CD4-positive, alpha-beta T cell (primary cell): ENCODE results near the gene SETD3. TPM values are rescaled to one million over a fixed set of nuclear protein-coding genes. Genes with fewer than 3 reads are reported as not detected.

Source experiments
- ATAC-seq: fragments of 200-7000 bp; cut with Tn5 transposase; one replicate; pipeline ENCODE4 v1.10.0; 2022; ENCODE audit warnings: mild to moderate bottlenecking; ENCODE audit not compliant: poor library complexity
- CTCF ChIA-PET: fragments of 350-600 bp; sonication (Branson Sonifier 250); formaldehyde crosslinking; loops from one replicate; lab custom pipeline; 2021; ENCODE audit warnings: antibody characterized with exemption, inconsistent platforms; lab: Charles Lee
- POLR2A ChIA-PET: fragments of 350-600 bp; sonication (Branson Sonifier 250); formaldehyde crosslinking; loops from one replicate; lab custom pipeline; 2021; ENCODE audit warnings: antibody characterized with exemption, inconsistent platforms; lab: Charles Lee
- DNase-seq, 14 experiments: peaks; one replicate each; pipeline ENCODE4 v3.0.0-alpha.2; 2013 to 2020; ENCODE audit warnings: mixed read lengths in 2 of 14
- H3K27ac ChIP-seq, 2 donors: one replicate each; pipeline versions ENCODE4 v1.5.1 to v1.7.0; 2013; ENCODE audit warnings: low read length in 2 of 2, low read depth in 1 of 2, mild to moderate bottlenecking in 1 of 2
- H3K27me3 ChIP-seq, 2 experiments: 1 replicate in 1 of 2; 2 replicates in 1 of 2; pipeline versions ENCODE4 v1.6.1 to v1.7.0; 2013; ENCODE audit warnings: low read length in 2 of 2, control low read depth in 1 of 2, mild to moderate bottlenecking in 1 of 2, moderate library complexity in 1 of 2; ENCODE audit not compliant: insufficient read depth in 2 of 2, control insufficient read depth in 1 of 2
- H3K36me3 ChIP-seq: one replicate; pipeline ENCODE4 v1.6.1; 2013; ENCODE audit warnings: low read length, control low read depth; ENCODE audit not compliant: insufficient read depth
- H3K4me1 ChIP-seq: one replicate; pipeline ENCODE4 v1.6.1; 2013; ENCODE audit warnings: low read length, control low read depth; ENCODE audit not compliant: insufficient read depth
- H3K4me3 ChIP-seq: one replicate; pipeline ENCODE4 v1.5.1; 2013; ENCODE audit warnings: mild to moderate bottlenecking, low read length, moderate library complexity
- H3K9me3 ChIP-seq, 2 experiments: 1 replicate in 1 of 2; 2 replicates in 1 of 2; pipeline versions ENCODE4 v1.6.1 to v1.7.0; 2013; ENCODE audit warnings: low read length in 2 of 2, mild to moderate bottlenecking in 2 of 2, control low read depth in 1 of 2, moderate library complexity in 1 of 2; ENCODE audit not compliant: control insufficient read depth in 1 of 2, insufficient read depth in 1 of 2
- H3K27ac Mint-ChIP-seq: one replicate; pipeline ENCODE4 v1.8.0; 2020; ENCODE audit warnings: mixed read lengths
- H3K27me3 Mint-ChIP-seq: one replicate; pipeline ENCODE4 v1.8.0; 2021; ENCODE audit warnings: mixed read lengths
- H3K36me3 Mint-ChIP-seq: one replicate; pipeline ENCODE4 v1.8.0; 2021; ENCODE audit warnings: low read depth, mixed read lengths
- H3K4me1 Mint-ChIP-seq: one replicate; pipeline ENCODE4 v1.8.0; 2021; ENCODE audit warnings: low read depth, mixed read lengths
- H3K4me3 Mint-ChIP-seq: one replicate; pipeline ENCODE4 v1.8.0; 2020; ENCODE audit warnings: mild to moderate bottlenecking, mixed read lengths
- H3K9me3 Mint-ChIP-seq: one replicate; pipeline ENCODE4 v1.8.0; 2020; ENCODE audit warnings: mixed read lengths
- intact Hi-C, 2 experiments: fragments of 100-400 bp; cut with DNase I in 1 of 2; cut with micrococcal nuclease in 1 of 2; formaldehyde crosslinking; loops; one replicate each; pipeline versions ENCODE4 v1.15.1 to v1.9.0; 2023 to 2025; cut with DNase I, micrococcal nuclease
- total RNA-seq, 174 experiments: library from RNA in 2 of 174; stranded (reverse) in 2 of 174; gene quantifications; one replicate each; pipeline ENCODE4 v1.2.3 and lab custom pipeline; 2021 to 2026
- TF ChIP-seq, protein P1 (sequence below): fragments of 200-600 bp; IDR thresholded peaks from one replicate; pipeline ENCODE4 v1.8.0; 2022; ENCODE audit warnings: antibody characterized with exemption, mild to moderate bottlenecking

Gene SETD3
- total RNA-seq, 2 experiments from 2014 or later = 46.1 to 51.4 TPM

GRCh38 chr14:99468081-99468480 lies 12.6 kb downstream of the SETD3 start:
- POLR2A ChIA-PET = interaction anchor here (1.3 kb wide), 1 partner anchor 8 kb away, joined by 3 read pairs; no protein-coding TSS in a partner anchor
- DNase-seq = no peak
- peaks cover 24% of the 10 kb centered on the region for H3K36me3 ChIP-seq
- intact Hi-C loops = no loop called here
- peaks cover 44% of the 10 kb centered on the region for H3K36me3 Mint-ChIP-seq
- peaks cover 54% of the 10 kb centered on the region for H3K4me1 Mint-ChIP-seq
- no peak overlapping the region for H3K4me3 ChIP-seq
- ATAC-seq = no peak
- TF ChIP-seq, protein P1, sequence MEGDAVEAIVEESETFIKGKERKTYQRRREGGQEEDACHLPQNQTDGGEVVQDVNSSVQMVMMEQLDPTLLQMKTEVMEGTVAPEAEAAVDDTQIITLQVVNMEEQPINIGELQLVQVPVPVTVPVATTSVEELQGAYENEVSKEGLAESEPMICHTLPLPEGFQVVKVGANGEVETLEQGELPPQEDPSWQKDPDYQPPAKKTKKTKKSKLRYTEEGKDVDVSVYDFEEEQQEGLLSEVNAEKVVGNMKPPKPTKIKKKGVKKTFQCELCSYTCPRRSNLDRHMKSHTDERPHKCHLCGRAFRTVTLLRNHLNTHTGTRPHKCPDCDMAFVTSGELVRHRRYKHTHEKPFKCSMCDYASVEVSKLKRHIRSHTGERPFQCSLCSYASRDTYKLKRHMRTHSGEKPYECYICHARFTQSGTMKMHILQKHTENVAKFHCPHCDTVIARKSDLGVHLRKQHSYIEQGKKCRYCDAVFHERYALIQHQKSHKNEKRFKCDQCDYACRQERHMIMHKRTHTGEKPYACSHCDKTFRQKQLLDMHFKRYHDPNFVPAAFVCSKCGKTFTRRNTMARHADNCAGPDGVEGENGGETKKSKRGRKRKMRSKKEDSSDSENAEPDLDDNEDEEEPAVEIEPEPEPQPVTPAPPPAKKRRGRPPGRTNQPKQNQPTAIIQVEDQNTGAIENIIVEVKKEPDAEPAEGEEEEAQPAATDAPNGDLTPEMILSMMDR = no peak
- no peak overlapping the region for H3K4me3 Mint-ChIP-seq
- H3K27ac ChIP-seq = no peak overlapping the region
- H3K27me3 Mint-ChIP-seq = no peaks in the 10 kb centered on the region
- CTCF ChIA-PET = no interaction called here
- peaks cover 9% of the 10 kb centered on the region for H3K4me1 ChIP-seq
- H3K9me3 ChIP-seq = no peaks in the 10 kb centered on the region
- H3K27me3 ChIP-seq = no peaks in the 10 kb centered on the region
- no peak overlapping the region for H3K27ac Mint-ChIP-seq
- H3K9me3 Mint-ChIP-seq = no peaks in the 10 kb centered on the region

GRCh38 chr14:99467336-99468078 lies 13.2 kb downstream of the SETD3 start:
- Histone ChIP-seq H3K27ac (no peak overlapping the region), H3K9me3 (no peaks in the 10 kb centered on the region), H3K4me1 (peaks cover 9% of the 10 kb centered on the region), H3K27me3 (no peaks in the 10 kb centered on the region), H3K4me3 (no peak overlapping the region), H3K36me3 (peaks cover 29% of the 10 kb centered on the region)
- Mint-ChIP-seq H3K9me3 (no peaks in the 10 kb centered on the region), H3K4me3 (no peak overlapping the region), H3K36me3 (peaks cover 50% of the 10 kb centered on the region), H3K27me3 (no peaks in the 10 kb centered on the region), H3K27ac (no peak overlapping the region), H3K4me1 (peaks cover 49% of the 10 kb centered on the region)
- ChIA-PET POLR2A (interaction anchor here (1.3 kb wide), 1 partner anchor 9 kb away, joined by 3 read pairs; no protein-coding TSS in a partner anchor), CTCF (no interaction called here)
- intact Hi-C loops = no loop called here
- DNase-seq (no peak), ATAC-seq (no peak)
- TF ChIP-seq, protein P1 = no peak

DNA sequence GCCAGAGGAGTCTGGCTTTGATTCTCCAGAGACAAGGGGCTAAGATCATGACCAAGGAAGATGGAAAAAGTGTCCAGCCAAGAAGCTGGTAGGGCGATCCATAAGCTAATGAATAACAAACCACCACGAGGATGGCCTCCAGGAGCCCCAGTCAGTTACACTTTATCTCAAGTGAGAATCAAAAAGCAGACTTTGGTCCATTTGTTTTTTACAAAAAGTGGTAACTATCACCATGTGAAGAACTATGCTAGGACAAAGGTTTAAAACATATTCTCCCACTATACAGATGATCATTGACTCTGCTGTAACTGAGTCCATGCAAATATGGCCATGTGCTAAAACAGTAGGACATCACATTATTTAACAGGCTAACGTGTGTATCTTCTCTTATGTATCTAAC lies 13.9 kb downstream of the SETD3 start:
- H3K9me3 ChIP-seq = no peaks in the 10 kb centered on the region
- Mint-ChIP-seq H3K4me1 (peaks cover 52% of the 10 kb centered on the region), H3K36me3 (peaks cover 58% of the 10 kb centered on the region), H3K27ac (no peak overlapping the region), H3K4me3 (no peak overlapping the region), H3K9me3 (no peaks in the 10 kb centered on the region), H3K27me3 (no peaks in the 10 kb centered on the region)
- no peak overlapping the region for H3K4me3 ChIP-seq
- ChIA-PET POLR2A (no interaction called here), CTCF (no interaction called here)
- intact Hi-C loops = no loop called here
- ATAC-seq (no peak), DNase-seq (no peak)
- H3K36me3 ChIP-seq = peaks cover 36% of the 10 kb centered on the region
- no peaks in the 10 kb centered on the region for H3K27me3 ChIP-seq
- H3K27ac ChIP-seq = no peak overlapping the region
- H3K4me1 ChIP-seq = peaks cover 9% of the 10 kb centered on the region
- TF ChIP-seq, protein P1 = no peak
